ENCODE measurements around the gene ISLR2. TPM values are rescaled to one million over a fixed set of nuclear protein-coding genes. Genes with fewer than 3 reads are reported as not detected.

The ISLR2 gene
- total and polyA plus RNA-seq, 12 donors = 1.2 to 8.7 (median 2.5) TPM

DNA sequence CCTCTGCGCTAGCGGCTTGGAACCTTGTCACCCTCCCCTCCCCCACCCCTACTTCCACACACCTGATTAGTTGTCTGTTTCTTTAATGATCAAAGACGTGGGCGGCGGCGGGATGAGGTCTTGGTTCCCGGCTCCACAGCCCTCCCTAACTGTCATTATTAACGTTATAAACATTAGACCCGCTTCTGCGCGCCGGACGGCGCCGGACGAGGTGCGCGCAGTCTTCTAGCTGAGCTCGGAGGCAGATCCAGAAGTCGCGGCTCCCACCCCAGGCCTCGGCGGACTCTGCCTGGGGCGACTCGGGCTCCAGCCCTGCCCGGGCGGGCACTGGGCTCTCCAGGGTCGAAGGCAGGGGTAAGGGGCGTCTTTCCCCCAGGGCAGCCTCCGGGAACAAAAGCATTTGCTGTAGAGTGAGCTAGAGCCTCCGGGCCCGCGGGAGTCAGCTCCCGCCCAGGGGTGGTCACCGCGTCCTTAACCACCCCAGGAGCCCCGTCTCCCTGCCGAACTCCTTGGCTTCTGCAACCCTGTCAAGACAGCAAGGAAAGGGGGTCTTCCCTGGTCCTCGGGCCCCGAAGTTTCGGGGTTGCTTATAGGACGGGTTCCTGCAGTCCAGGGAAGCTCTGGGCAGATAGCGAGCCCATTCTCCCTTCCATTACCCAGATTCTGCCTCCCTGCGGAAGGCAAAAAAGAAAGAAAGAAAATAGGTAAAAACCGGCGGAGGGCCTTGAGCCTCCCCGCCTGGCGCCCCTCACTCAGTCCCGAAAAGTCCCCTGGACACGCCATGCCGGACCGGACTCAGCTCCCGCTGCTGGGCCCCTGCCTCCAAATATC is 2.2 kb upstream of the ISLR2 start:
- intact Hi-C loops (cut with DNase I) = loop anchor here (1.0 to 10.0 kb wide), 16 partner anchors 53 to 194 kb away; no protein-coding TSS in a partner anchor
- WGBS, 2 donors = 6 to 7% methylated on average over 53 of the region's 53 CpGs
- TF ChIP-seq, protein P1, sequence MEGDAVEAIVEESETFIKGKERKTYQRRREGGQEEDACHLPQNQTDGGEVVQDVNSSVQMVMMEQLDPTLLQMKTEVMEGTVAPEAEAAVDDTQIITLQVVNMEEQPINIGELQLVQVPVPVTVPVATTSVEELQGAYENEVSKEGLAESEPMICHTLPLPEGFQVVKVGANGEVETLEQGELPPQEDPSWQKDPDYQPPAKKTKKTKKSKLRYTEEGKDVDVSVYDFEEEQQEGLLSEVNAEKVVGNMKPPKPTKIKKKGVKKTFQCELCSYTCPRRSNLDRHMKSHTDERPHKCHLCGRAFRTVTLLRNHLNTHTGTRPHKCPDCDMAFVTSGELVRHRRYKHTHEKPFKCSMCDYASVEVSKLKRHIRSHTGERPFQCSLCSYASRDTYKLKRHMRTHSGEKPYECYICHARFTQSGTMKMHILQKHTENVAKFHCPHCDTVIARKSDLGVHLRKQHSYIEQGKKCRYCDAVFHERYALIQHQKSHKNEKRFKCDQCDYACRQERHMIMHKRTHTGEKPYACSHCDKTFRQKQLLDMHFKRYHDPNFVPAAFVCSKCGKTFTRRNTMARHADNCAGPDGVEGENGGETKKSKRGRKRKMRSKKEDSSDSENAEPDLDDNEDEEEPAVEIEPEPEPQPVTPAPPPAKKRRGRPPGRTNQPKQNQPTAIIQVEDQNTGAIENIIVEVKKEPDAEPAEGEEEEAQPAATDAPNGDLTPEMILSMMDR (IDR thresholded peaks at IDR 0.05) = no peak

DNA sequence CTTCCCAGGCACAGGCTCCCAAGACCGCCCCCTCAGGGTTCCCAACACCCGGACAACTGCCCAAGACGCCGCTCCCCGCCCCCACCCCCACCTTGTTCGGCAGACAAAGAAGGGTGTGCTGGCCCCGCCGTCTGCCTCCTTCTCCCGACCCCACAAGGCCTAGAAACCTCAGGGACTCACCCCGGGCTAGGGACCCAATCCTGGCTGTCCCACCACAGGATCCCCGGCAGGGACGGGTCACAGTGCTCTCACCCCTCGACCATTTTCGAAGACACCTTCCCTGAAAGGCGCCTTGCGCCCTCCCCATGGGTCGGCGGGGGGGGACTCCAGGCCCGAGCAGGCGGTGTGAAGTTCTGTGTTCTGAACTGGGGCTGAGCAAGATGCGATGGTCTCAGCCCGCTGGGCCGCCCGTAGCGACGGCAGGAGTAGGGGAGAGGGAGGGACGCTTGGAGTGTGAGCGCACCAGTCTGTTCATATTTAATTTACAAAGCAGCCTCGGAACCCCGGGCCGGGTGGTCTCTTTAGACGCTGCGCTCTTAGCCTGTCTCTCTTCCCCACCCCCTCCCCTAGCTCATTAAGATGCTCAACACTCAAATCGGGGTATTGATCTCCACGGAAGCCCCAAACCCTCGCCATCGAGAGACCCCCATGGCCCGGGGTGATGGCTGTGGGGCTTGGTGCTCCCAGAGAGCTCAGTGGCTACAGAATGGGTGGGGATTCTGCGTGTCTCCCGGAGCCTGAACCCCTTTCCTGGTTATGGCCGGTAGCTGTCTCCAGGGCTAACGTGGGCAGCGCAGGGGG is 1.4 kb upstream of the ISLR2 start:
- Histone ChIP-seq H3K27me3 (peaks cover 0 to 98% (median 79%) of the 10 kb centered on the region in 7 donors), H3K27ac (peak overlapping the region in 8 of 10 donors; percentile 50 to 89 (median 80)), H3K9me3 (no peaks in the 10 kb centered on the region), H3K36me3 (peaks cover 0 to 14% (median 0%) of the 10 kb centered on the region in 9 donors), H3K4me3 (peak overlapping the region; percentile 20 to 64 (median 52)), H3K4me1 (peaks cover 3 to 60% (median 49%) of the 10 kb centered on the region in 9 donors)
- ATAC-seq (peak in 4 of 8 donors; percentile 1 to 25 (median 16)), DNase-seq (no peak)
- intact Hi-C loops (cut with DNase I) = loop anchor here in 9 of 10 donors (2.0 to 10.0 kb wide), 10 partner anchors 52 to 193 kb away; no protein-coding TSS in a partner anchor
- TF ChIP-seq, protein P1 (IDR thresholded peaks at IDR 0.05) = no peak
- WGBS, 2 donors = 9 to 10% methylated on average over 41 to 43 of the region's 43 CpGs

More for the DNA sequence above, 2.2 kb upstream of the ISLR2 start:
- Histone ChIP-seq H3K9me3 (no peaks in the 10 kb centered on the region), H3K27me3 (peaks cover 0 to 94% (median 75%) of the 10 kb centered on the region in 7 donors), H3K4me3 (peak overlapping the region; percentile 20 to 64 (median 52)), H3K36me3 (peaks cover 0 to 7% (median 0%) of the 10 kb centered on the region in 9 donors), H3K4me1 (peaks cover 3 to 60% (median 48%) of the 10 kb centered on the region in 9 donors), H3K27ac (peak overlapping the region in 9 of 10 donors; percentile 31 to 89 (median 78))
- peak in 1 of 2 donors; percentile 30 for DNase-seq
- ATAC-seq = peak; percentile 18 to 61 (median 46)

DNA sequence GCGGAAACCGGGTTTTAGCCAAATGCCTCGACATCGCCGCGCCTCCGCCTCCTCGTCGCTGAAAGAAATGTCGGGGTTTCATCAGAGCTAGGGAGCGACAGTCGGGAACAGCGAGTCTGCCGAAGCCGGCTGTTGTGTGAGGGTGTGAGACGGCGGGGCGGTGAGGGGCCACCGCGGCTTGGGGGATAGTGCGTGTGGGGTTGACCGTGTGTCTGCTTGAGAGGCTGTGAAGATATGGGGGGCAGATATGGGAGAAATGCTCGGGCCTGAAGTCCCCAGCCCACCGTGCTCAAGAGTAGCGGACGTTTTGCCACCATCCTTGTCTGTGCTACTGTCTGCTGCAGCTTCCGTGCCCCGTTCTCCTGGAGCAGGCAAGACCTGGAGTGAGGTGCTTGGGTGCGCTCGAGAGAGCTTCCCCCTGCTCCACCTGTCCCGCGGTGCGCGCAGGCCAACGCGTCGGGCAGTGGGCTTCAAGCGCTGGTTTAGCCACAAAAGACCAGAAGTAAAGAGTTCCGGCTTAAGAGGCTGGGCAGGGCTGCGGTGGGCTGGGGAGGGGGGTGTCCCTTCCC is 716 bp upstream of the ISLR2 start:
- ATAC-seq (no peak), DNase-seq (no peak)
- Histone ChIP-seq H3K27ac (peak overlapping the region in 8 of 10 donors; percentile 50 to 89 (median 80)), H3K4me3 (peak overlapping the region; percentile 20 to 64 (median 52)), H3K36me3 (peaks cover 0 to 14% (median 0%) of the 10 kb centered on the region in 9 donors), H3K4me1 (peaks cover 3 to 65% (median 55%) of the 10 kb centered on the region in 9 donors), H3K27me3 (peaks cover 0 to 98% (median 79%) of the 10 kb centered on the region in 7 donors), H3K9me3 (peaks cover 0 to 3% (median 0%) of the 10 kb centered on the region in 11 donors)
- 1 to 2% methylated on average over 40 of the region's 40 CpGs for WGBS, 2 donors
- intact Hi-C loops (cut with DNase I) = loop anchor here in 9 of 10 donors (2.0 to 10.0 kb wide), 10 partner anchors 51 to 193 kb away; no protein-coding TSS in a partner anchor
- TF ChIP-seq, protein P1 (IDR thresholded peaks at IDR 0.05) = no peak

Data from heart right ventricle (tissue), 16 donors.